ENCODE measurements around the gene SPAG16.

- TF ChIP-seq POLR2AphosphoS5 (IDR thresholded peaks at IDR 0.05; ENCODE audit: low read depth, low read length) (no peak), SIN3A (IDR thresholded peaks at IDR 0.05; ENCODE audit: borderline replicate concordance, insufficient read depth, low read length) (no peak)
These were observed 360.7 kb downstream of the SPAG16 start for GRCh38 chr2:213644926-213645325.
